ENCODE results near the gene KDM2A.
"Not testable (repeated sequence)": the region's sequence is repeated elsewhere in the genome, so short reads cannot be mapped to it uniquely, and the experiment has no call there.

The KDM2A gene

DNA sequence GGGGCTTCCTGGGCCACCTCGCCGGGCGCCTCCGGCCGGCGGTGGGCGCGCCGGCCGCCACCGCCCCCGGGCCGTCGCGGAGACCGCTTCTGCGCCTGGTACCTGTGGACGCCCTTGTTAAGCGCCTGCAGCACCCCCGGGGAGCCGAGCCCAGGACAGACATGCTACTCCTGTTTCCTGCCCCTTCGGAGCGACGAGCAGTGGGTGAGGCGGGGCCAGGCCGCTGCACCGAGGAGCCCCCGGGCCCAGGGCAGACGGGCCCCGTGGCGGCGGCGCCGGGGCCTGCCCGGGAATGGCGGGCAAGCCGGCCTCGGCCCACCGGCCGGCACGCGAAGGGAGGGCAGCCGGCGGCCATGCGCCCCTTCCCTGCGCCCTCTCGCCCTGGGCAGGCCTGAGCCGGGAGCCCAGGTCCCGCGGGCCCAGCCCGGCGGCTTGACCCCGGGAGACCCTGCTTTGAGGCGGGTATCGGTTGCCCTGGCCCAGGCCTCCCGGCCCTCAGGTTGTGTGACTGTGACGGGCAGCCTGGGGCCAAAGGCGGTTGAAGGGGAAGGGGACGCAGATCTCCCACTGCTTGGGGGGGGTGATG, 789 bp upstream of the KDM2A start:
- peak; percentile 63 for DNase-seq (ENCODE audit: low spot score)

DNA sequence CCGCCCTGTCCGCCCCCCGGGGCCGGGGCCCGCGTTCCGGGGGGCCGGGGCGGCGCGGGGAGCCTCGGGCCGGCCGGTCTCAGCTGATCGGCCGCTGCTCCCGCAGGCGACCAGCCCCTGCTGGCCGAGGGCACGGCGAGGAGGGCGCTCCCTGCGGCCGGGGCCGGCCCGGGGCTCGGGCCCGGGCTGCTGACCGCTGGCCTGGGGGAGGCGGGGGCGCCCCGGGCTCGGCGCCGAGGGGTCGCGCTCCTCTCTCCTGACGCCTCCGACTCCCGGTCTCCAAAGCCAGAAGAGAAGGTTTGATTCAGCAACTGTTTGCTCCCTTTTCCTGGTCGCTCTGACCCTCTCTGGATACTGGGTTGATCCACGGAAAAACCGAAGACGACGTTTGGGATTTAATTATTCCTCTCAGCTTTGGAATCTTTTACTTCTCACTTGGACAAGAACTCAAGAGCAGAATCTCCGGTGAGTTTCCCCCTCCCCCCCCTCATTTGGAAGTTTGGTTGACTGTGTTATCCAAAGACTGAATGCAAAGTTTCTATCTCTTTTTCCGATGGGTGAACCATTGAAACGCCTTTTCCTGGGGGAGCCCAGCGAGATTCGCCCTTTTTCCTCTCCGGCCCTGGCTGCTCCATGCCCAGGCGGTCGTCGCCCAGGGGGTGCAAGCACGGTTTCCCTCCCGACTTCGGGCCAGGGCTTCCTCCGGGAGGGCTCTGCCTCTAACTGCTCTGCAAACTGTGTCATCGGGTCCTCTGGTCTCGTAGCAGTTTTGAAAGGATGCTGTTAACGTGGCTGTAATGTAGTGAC, 725 bp downstream of the KDM2A start:
- DNase-seq (ENCODE audit: low spot score), result peak; percentile 41

DNA sequence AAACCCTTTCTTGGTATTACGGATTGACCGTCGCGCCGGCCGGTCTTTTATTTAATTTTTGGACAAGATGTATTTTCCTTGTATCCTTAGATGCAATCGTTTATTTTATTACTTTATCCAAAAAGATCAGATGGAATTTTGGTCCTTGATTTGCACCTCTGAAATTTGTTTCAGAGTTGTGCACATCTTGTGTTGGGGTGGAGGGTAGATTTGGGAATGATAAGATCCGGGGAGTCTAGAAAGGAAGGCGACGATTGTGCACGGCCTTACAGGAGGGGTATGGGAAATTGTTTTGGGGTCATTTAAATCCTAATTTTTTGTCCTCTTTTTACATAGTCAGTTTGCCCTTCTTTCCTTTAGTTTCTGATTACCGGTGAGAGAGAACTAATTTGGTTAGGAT, 1.4 kb downstream of the KDM2A start:
- no peak for DNase-seq (ENCODE audit: low spot score)

DNA sequence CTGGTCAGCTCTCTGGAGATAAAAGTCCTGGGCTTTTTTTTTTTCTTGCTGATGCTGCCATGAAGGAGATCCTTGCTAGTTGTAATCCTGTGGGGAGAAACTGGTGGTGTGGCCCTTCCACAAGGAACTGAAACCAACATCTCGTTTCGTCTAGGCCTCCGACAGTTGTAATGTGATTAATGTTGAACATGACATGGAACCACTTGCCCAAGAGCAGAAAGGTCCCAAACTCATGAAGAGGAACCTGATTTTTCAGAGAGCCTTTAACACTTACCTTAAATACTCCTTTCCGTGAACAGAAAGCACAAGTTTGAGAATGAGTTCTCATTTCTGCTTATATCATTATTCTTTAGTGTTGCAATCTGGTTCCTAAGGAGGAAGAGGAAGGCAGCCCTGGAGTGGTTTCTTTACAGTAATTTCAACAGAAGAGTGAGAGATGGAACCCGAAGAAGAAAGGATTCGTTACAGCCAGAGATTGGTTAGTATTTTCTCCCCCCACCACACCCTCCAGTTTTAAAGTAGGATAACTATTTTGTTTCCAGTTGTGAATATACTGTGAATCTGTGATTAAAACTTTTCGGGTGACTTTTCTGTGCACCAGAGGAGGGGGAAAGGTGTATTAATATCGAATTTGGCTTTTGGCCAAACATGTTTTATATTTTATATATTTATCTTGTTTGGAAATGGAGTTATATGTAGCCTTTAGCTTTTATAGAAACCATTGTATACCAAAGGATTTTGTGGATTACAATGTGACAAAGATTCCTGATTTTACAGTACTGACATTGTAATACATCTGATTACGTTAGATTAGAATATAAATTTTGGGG, 2.0 kb downstream of the KDM2A start:
- DNase-seq (ENCODE audit: low spot score), result peak; percentile 60

DNA sequence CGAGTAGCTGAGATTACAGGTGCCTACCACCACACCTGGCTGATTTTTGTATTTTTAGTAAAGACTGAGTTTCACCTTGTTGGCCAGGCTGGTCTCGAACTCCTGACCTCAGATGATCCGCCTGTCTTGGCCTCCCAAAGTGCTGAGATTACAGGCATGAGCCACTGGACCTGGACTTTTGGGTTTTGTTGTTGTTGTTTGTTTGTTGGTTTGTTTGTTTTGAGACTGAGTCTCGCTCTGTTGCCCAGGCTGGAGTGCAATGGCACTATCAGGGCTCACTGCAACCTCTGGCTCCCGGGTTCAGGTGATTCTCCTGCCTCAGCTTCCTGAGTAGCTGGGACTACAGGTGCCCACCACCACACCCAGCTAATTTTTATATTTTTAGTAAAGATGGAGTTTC, 4.7 kb downstream of the KDM2A start:
- not testable (repeated sequence) for DNase-seq (ENCODE audit: low spot score)

DNA sequence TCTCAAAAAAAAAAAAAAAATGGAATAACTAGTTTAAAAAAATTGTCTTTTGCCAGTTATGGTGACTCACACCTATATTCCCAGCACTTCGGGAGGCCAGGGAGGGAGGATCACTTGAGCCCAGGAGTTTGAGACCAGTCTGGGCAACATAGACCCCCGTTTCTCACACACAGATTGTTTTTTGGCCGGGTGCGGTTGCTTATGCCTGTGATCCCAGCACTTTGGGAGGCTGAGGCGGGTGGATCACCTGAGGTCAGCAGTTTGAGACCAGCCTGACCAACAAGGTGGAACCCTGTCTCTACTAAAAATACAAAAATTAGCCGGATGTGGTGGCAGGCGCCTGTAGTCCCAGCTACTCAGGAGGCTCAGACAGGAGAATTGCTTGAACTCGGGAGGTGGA, 7.2 kb downstream of the KDM2A start:
- DNase-seq (ENCODE audit: low spot score), result not testable (repeated sequence)

DNA sequence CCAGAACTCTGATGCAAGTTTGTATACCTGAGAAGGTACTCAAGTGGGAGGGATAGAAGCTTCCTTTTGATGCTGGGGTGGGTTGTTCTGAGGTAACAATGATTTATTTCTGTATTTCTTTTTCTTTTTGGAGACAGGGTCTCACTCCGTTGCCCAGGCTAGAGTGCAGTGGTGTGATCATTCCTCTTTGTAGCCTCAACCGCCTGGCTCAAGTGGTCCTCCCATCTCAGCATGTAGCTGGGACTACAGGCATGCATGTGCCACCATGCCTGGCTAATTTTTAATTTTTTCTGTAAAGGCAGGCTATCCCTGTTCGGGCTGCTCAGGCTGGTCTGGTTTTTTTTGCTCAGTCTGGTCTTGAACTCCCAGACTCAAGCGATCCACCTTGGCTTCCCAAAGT, 7.9 kb downstream of the KDM2A start:
- DNase-seq (ENCODE audit: low spot score), result no peak

DNA sequence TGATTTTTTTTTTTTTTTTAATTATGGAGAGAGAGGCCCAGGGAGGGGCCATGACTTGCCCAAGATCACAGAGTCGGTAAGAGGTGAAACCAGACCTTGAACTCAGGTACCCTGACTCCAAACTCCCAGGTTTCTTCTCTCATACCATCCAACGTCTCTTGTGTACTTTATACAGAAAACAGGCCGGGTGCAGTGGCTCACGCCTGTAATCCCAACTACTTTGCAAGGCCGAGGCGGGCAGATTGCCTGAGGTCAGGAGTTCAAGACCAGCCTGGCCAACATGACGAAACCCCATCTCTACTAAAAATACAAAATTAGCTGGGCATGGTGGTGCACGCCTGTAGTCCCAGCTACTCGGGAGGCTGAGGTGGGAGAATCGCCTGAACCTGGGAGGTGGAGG, 11.8 kb downstream of the KDM2A start:
- DNase-seq (ENCODE audit: low spot score), result not testable (repeated sequence)

DNA sequence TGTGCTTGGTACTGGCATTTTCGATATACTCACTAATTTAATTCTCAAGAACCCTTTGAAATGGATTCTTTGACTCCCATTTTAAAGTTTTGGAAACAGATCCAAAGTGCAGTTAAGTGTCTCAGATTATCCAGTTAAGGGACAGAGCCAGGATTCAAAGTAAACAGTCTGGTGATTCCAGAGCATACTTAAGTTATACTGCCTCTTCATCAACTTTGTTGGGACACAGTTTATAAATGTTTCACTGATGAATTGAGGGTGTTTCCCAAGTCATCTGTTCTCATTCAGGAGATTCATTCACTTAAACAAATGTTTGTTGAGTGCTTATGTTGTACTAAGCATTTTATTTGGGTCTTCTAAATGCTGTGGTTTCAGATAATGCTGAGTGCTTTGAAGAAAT, 17.1 kb downstream of the KDM2A start:
- no peak for DNase-seq (ENCODE audit: low spot score)

DNA sequence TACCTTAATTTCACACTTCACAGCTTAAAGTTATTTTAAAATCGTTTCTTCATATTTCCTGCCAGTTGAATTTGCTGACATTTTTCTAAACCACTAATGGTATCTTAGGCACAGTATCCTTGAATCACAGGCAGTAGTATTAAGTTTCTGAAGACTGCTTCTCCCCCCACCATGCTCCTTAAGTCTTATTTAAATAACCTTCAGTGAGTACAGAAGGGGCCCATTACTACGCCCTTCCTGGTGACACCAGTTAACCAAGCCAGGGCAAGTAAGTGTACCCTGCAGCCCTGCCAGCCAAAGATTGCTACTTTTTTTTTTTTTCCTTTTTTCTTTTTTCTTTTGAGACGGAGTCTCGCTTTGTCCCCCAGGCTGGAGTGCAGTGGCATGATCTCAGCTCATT, 19.9 kb downstream of the KDM2A start:
- no peak for DNase-seq (ENCODE audit: low spot score)

DNA sequence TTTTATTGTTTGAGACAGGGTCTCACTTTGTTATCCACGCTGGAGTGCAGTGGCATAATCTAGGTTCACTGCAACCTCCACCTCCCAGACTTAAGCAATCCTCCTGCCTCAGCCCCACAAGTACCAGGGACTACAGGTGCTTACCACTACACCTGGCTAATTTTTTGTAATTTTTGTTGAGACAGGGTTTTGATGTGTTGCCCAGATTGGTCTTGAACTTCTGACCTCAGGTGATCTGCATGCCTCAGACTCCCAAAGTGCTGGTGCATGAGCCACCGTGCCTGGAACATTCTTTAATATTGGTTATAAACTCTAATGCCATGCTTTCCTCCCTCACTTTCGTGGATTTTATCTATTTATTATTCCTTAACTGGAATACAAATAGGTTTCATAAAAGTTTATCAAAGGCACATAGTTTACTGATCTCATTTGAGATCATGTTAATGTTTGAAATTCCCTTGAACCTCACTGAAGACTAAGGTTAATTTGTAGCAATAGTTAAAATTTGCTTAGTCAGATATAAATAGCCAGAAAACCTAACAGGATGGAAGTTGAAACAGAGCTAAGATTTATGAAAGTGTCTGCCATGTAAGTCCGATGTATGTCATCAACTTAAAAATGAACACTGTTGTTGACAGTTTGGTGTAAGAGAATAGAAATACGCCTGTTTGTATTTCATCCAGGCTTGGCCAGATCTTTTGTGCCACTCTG, 27.6 kb downstream of the KDM2A start:
- DNase-seq (ENCODE audit: low spot score), result no peak

DNA sequence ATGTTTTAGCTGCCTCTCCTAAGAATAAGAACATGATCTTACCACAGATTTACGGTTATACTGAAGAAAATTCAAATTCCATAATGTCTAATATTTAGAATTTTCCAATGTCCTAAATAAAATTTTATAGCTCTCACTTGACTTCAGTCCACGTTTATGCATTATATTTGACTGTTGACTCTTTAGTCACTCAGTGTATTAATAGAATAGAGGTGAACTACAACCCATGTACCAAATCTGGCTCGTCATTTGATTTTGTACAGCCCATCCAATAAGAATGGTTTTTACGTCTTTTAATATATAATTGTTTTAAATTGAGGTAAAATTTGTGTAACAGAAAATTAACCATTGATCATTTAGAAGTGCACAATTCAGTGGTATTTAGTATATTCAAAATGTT, 34.9 kb downstream of the KDM2A start:
- no peak for DNase-seq (ENCODE audit: low spot score)

DNA sequence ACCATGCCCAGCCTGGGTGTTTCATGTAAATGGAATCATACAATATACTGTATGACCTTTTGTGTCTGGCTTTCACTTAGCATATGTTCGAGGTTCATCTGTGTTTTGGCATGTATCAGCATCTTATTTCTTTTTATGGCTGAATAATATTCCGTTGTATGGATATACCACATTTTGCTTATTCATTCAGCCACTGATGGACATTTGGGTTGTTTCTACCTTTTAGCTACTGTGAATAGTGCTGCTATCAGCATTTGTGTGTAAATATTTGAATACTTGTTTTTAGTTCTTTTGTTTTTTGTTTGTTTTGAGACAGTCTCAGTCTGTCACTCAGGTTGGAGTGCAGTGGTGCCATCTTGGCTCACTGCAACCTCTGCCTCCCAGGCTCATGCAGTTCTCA, 35.7 kb downstream of the KDM2A start:
- DNase-seq (ENCODE audit: low spot score), result no peak

DNA sequence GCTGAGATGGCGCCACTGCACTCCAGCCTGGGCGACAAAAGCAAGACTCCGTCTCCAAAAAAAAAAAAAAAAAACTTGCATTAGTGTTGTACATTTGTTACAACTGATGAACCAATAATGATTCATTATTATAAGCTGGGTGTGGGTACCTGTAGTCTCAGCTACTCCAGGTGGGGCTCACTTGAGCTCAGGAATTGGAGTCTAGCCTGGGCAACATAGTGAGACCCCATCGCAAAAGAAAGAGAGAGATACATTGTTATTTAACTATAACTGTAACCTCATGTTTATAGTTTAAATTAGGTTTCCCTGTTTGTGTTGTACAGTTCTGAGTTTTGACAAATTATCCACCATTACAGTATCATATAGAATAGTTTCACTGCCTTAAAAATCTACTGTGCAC, 38.6 kb downstream of the KDM2A start:
- DNase-seq (ENCODE audit: low spot score), result no peak

DNA sequence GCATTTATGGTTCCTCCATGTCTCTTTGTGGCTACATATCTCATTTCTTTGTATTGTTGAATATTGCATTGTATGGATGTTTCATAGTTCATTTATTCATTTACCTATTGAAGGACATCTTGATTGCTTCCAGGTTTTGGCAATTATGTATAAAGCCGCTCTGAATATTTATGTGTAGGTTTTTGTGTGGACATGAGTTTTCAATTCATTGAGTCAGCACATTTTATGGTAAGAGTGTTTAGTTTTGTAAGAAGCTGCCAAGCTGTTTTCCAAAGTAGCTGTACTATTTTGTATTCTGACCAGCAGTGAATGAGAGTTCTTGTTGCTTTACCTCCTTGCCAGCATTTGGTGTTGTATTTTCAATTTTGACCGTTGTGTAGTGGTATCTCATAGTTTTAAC, 39.2 kb downstream of the KDM2A start:
- no peak for DNase-seq (ENCODE audit: low spot score)

DNA sequence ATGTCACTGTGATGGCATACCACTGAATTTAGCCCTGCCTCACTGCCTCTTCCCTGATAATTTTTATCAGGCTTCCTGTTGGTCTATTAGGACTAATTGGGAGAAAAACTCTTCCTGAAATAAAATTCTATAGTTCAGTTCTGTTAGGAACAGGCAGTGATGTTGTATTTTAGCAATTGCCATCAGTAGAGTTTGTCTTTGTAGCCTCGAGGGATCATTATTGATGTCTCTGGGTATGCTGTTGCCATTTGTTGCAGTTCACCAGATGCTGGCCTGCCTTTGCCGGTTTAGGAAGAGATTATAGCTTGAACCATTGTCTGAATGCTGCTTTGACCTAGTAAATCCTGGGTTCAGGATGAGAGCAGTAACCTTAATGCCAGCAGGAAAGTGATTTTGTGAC, 41.0 kb downstream of the KDM2A start:
- no peak for DNase-seq (ENCODE audit: low spot score)

DNA sequence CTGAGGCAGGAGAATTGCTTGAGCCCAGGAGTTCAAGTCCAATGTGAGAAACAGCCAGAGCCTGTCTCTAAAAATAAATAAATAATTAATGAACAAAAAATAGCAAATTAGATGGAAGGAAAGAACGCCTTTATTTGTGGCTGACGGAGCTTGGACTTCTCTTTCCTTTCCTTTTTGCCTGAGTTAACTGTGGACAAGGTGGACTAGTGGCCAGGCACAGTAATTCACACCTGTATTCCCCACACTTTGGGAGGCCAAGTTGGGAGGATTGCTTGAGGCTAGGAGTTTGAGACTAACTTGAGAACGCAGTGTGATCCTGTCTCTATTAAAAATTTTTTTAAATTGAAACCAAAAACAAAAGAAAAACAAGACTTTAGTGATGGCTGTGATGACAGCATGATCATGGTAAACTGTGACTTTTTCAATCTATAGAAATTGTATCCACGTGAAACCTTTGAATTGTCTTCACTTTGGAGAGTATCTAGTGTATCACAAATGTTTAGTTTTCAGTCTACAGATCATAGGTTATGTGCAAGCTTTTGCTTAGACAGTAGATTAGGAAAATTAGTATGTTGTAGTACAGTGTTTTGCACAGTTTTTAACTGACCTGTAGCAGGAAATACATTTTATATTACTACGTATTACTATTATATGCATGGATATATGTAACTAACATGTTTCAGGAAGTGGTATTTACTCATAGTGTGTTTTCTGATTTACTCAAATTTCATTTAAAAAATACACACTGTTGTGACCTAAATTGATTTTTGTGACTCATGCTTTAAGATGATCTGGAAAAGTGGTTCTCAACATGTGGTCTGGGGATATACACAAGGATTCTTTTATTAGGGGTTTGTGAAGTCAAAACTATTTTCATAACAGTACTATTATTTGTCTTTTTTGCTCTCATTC, 42.1 kb downstream of the KDM2A start:
- DNase-seq (ENCODE audit: low spot score), result no peak

DNA sequence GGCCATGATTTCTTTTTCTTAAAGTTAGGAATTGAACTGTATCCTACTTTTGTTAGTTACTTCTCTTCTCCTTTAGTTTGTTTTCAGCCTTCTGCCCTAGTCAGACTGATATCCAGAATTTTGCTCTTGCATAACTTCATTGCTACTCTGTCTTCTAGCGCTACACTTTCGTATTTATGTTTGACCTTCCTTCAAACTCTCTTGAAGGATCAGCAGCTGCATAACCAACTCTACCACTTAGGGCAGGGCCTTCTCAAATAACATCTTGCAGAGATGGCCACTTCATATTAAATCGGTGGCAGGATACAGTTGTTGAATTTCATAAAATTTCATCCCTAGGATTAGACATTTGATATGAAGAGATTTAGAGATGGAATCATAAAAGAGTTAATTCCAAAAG, 43.9 kb downstream of the KDM2A start:
- no peak for DNase-seq (ENCODE audit: low spot score)

DNA sequence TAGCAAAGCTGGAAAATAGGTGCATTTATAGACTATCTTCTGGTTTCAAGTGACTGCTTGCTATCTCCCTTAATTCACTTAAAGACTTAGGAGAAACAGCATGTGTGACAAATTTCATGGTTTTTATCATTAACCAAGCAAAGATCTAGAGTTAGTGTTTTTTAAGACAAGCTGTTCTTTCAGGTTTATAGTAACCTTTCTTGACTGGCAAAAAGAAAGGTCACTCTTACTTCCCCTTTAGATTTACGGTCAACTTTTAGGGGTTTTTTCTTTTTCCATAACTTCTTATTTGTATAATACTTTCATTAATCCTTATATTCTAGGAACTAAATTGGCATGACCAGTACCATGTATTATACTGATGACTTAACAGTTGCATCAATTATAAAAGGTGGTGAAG, 46.6 kb downstream of the KDM2A start:
- DNase-seq (ENCODE audit: low spot score), result no peak

DNA sequence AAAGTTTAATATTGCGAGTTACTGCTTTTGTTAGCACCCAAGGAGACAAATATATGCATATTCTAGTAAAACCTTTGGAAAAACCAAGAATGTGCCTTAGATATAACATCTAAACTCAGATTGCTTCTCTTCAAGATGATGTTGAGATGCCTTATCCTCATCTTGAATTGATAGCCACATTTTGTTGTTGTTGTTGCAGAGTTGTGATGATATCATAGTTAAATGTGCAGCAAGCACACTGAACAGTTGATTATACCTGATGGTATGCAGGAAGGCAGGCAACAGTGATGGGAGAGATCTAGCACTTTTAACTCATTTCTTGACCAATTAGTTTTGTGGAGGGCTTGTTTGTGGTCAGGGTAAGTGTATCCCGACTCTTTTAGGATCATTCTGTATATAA, 48.0 kb downstream of the KDM2A start:
- no peak for DNase-seq (ENCODE audit: low spot score)

DNA sequence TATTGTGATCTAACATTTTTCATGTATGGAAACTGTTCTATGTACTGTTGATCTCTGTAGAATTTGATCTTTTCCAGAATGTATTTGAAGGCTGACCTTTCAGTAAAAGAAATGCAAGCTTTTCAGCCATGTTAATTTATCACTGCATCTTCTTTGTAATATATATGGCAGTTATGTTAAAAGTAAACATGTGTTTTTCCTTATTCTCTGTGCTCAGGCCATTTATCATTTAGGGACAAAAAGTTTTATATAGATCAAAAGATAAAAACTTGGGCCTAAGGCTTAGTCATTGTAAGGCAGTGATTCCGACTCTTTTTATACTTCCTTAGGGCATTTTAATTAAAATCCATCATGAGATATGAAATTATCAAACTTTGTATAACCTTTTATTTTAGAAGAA, 48.7 kb downstream of the KDM2A start:
- DNase-seq (ENCODE audit: low spot score), result no peak
